GM19328 (cell line): ENCODE data around the gene S100B.
"Not testable (repeated sequence)": the region's sequence is repeated elsewhere in the genome, so short reads cannot be mapped to it uniquely, and the experiment has no call there.

Experiments
- ATAC-seq: cut with Tn5 transposase; IDR thresholded peaks from one replicate; pipeline ENCODE4 v1.9.1; 2021; ENCODE audit warnings: mild to moderate bottlenecking, moderate library complexity; ENCODE audit not compliant: unreplicated experiment

Gene S100B

DNA sequence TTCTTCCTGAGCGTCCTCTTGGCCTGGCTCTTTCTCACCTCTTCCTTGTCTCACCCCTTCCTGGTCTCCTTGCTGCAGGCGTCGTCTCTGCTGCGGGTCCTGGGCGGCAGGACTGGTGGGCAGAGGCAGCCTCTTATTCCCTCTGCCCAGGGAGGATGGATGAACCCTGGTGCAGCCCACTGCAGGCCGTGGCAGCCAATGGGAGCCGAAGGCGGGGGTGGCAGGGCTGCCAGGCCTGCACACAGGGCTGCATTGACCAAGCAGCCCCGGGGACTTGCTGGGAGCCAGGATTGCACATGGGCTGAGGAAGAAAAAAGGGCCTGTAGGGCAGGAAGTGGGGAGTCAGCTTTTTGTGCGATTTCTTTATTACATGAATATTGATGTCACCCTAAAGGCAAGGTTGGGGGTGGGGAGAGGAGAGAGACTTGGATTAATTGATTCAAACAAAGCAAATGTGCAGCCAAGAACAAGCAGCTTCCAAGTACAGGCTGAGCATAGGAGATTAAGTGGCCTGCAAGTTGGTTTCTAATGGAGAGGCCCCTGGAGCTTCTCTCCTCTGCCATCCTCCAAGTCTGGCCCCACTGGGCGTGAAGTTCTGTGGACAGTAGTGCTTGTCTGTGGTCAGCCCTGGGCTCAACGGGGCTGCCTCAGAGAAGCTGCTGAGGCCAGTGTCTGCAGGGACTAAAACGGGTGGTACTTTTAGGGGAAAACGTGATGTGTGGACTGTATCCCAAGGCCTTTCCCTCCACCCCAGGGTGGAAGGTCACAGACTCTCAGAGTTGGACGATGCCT, at the start of gene S100B:
S100B (minus strand) TSS at position 108 of the 792 bp plus-strand sequence. CDS start 2,667 bp downstream, outside the sequence.
- ATAC-seq = no peak

DNA sequence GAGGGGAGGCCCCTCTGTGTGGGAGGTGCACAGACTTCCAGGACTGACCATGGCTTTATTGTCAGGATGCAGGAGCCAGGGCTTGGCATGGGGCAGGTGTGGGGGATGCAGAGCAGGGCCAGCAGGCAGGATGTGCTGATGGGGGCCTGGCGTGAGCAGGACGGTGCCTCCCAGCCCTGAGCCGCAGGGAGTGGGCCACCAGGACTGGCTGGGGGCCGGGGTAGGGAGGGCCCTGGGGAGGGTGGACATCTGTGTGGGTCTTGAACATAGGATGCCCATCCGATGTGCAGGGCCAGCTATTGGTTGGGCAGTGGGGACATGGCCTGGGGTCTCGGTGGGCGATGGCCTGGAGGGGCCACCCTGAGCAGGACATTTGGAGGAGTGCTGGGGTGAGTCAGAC, 46.2 kb upstream of the S100B start:
- ATAC-seq = no peak

DNA sequence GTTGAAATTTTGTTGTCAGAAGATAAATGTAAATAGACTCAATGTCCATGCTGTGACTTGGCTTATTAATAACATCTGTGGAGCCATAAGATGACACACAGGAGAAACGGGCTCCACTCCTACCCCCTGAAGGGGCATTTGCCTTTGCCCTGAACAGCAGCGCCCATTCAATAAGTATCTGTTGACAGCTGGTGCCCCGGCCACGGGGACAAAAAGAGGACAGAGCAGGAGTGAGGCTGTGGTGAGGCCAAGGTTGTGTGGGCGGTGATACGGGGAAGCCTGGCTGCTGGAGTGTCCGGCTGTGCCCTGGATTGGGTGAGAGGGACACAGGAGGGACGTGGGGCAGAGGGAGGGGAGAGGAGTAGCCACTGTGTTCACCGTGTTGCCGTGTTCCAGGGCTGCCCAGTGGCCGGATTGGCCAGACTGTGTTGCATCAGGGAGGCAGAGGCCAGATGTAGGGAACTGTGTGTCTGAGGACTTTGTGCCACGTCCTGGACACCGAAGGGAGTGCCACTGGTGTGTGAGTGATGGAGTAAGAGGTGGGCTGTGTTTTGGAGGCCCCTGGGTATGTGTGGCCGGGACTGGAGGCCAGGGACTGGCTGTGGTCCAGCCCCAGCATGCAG, 45.7 kb upstream of the S100B start:
- ATAC-seq = no peak

DNA sequence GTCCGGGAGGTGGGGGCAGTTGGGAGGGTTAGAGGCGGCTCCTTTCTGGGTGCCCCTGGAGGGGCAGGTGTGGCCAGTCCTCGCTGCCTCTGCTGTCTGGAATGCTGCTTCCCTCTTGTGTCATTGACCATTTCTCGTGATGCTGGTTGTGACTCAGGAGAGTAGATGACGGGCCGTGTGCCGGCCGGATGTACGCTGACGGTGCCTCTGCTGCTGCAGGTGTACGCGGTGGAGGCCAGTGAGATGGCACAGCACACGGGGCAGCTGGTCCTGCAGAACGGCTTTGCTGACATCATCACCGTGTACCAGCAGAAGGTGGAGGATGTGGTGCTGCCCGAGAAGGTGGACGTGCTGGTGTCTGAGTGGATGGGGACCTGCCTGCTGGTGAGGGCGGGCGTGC, 44.5 kb upstream of the S100B start:
- ATAC-seq = no peak

DNA sequence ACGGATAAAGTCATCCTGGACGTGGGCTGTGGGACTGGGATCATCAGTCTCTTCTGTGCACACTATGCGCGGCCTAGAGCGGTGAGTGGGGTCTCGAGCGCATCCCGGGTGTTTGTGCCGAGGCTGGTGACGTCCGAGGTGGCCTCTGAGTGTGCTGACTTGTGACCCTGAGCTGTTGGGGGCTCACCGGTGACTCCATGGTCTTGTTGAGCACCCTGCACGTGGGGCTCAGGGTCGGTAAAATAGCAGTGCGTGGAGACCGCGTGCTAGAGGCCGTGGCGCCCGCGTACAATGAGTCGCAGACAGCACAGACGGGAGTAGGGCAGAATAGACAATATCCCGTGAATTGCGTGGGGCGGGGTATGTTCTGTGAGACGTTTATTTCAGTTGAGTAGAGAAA, 43.7 kb upstream of the S100B start:
- no peak for ATAC-seq

DNA sequence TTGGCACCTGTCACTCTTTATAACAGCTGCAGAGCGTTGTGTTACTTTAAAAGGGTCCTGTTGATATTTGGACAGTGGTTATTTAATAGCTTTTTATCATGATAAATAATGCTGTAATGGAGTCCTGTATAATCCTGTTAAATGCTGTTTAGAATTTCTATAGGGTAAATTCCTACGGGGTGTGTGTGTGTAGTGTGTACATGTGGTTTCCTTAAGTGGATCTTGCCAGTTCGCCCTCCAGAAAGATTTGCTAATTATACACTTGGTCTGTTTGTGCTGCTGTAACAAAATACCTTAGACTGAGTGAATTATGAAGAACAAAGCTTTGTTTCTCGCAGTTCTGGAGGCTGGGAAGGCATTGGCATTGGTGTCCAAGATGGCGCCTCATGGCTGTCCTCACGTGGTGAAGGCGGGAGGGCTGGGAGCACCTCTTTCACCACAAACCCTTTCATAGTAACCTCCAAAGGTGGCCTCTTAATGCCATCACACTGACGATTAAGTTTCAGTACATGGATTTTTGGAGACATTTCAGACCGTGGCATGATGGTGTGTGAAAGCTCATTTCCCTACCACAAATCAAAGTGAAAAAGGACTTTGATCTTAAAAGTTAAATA, 41.8 kb upstream of the S100B start:
- no peak for ATAC-seq

DNA sequence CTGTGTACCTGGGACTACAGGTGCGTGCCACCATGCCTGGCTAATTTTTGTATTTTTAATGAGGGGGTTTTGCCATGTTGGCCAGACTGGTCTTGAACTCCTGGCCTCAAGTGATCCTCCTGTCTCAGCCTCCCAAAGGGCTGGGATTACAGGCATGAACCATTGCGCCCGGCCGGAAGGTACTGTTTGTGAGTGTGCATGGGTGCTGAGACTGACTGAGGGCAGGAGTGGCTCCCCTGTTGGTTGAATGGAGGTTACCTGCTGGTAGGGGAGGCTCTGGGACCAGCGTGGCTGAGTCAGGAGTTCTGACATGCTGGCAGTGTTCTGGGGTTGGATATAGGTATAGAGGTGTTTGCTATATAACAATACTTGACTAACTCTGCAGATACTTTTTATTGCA, 41.0 kb upstream of the S100B start:
- no peak for ATAC-seq

DNA sequence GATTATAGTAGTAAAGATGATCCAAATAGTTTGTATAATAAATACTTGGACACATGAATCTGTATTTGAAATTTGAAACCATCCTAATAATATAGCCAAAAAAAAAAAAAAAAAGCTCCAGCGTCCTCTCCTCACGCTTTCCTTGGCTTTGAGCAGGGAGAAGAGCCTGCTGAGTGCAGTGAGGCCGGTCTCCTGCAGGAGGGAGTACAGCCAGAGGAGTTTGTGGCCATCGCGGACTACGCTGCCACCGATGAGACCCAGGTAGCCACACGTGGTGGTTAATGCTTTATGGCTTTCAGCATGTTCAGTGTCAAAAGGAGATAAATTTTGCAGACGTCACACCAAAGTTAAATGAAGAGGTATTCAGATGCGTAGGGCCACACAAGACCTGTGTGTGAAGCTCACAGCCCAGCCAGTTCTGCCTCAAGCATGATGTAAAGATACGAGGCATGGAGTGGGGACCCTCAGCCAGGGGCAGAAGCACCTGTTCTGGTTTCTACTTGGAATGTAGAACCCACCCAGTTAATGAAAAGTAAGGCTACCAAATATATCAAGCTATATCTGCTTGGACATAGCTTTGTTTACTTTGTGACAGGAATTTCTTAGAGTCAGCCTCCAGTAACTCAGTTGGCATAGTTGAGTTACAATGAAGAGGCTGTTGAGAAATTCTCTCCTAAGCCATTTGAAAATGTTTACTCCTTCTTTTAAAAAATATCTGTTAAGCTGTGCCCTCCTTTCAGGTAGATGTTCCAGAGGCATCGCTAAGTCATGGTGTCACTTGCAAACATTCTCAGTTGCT, 38.7 kb upstream of the S100B start:
- no peak for ATAC-seq

DNA sequence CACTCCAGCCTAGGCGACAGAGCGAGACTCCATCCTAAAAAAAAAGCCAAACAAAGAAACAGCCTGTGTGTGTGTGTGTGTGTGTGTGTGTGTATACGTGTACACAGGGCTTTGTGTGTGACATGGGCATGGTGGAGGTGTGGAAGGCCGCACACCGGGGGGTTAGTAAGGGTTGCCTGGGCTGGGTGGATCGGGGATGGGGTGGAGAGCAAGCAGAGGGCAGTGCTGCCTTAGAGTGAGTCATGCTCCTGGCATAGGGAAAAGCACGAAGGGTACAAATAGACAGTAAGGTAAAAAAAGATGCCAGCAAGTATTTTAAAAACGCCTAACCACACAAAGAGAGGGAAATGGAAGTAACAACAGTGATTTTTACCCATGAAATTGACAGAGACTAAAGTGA, 36.8 kb upstream of the S100B start:
- no peak for ATAC-seq

DNA sequence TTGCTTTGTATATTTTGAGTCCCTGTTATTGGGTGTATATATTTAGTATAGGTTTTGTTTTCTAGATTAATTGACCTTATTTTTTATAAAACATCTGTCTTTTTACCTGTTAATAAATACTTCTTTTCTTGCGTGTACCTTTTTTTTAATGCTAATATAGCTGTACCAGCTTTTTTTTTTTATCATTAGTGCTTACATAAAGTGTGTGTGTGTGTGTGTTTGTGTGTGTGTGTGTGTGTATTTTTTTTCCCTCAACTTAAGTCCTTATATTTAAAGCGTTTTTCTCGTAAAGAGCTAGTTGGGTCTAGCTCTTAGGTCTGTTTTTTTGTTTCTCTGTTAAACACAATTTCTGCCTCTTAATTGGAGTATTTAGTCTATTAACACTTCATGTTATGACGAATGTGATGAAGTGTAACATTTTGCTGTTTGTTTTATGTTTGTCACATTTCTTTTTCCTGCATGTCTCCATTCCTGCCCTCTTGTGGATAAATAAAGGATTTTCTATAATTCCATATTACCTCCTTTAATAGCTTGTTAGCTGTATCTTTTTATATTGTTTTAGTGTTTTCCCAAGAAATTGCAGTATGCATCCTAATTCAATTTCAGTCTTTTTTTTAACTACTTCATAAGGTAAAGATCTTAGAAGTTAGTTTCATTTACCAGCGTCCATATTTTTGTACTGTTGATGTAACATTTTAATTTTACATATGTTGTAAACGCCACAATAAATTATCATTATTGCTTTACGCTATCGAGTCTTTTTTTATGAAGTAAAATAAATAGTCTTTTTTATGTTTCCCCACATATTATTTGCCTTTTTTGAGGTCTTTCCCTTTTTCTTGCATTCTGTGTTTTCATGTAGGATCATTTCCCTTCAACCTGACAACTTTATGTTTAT, 34.9 kb upstream of the S100B start:
- ATAC-seq = no peak

DNA sequence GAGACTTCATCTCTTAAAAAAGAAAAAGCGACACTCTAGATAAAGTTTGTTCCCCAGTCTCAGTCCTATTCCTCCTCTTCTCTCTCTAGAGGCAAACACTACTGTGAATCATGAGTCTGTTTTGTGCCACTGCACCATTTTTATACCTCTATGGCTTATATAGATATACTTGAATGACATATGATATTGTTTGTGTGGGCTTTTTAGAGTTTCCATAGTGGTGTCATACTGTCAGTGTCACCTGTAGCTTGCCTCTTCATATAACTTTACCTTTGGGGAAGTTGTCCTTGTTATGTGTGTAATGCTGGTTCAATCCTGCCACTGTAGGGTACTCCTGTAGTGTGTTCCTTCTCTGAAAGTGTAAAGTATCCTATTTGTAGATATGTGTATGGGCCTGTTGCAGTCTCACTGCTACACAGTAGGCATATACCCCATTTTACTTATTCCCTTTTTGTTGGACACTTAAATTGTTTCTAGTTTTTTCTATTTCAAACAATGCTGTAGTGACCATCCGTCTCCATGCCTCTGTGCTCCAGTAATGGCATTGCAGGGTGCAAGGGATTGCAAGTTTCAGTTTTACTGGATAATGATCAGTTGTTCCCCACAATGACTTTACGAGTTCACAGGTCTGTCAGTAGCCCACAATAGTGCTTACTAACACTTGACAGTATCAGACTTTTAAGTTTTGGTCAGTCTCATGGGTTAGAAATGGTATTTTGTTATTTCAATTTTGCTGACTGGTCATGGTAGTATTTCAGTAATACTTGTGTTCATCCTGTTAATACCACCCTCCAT, 33.3 kb upstream of the S100B start:
- ATAC-seq = no peak

DNA sequence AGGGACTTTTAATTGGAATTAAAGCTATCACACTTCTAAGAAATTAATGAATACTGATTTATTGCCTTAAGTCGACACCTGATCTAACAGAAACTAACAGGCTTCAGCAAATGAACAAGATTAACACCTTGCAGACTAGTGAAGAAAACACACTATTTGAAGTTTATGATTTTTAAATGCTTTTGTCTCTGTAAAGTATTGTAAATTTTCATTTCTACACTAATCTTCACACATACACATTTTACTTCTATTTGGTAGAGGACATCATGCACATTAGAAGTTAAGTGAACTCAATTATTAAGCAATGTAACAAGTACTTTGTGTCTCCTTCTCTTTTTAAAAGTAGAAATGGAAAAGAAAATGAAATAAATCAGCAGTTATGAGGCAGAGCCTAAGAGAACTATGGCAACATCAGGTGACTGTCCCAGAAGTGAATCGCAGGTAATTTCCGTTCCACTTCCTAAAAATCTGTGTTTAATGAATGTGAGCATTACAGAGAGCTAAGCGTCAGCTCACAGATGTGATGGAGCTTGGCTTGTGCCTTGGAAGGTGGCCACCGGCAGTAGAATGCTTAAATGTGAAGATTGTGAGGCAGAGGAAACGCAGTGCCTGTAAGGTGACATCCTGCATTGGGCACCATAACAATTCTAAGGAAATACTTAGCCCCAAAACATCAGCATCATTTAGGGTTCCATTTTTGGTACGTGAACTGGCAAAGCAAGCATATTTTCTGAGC, 31.8 kb upstream of the S100B start:
- no peak for ATAC-seq

DNA sequence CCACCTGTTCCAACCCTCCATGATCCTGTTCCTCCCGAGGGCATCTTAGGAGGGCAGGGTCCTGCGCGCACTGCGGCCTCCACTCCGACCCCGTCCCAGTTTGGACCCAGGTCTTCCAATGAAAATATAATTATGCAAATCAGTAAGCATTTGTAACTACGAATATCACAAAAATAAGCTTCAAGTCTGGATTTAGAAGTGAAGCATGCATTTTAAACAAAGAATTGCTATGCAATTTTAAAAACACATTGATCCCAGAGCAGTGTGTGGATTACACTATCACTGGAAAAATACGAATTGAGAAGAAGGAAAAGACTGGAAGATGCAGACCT, 31.3 kb upstream of the S100B start:
- no peak for ATAC-seq

DNA sequence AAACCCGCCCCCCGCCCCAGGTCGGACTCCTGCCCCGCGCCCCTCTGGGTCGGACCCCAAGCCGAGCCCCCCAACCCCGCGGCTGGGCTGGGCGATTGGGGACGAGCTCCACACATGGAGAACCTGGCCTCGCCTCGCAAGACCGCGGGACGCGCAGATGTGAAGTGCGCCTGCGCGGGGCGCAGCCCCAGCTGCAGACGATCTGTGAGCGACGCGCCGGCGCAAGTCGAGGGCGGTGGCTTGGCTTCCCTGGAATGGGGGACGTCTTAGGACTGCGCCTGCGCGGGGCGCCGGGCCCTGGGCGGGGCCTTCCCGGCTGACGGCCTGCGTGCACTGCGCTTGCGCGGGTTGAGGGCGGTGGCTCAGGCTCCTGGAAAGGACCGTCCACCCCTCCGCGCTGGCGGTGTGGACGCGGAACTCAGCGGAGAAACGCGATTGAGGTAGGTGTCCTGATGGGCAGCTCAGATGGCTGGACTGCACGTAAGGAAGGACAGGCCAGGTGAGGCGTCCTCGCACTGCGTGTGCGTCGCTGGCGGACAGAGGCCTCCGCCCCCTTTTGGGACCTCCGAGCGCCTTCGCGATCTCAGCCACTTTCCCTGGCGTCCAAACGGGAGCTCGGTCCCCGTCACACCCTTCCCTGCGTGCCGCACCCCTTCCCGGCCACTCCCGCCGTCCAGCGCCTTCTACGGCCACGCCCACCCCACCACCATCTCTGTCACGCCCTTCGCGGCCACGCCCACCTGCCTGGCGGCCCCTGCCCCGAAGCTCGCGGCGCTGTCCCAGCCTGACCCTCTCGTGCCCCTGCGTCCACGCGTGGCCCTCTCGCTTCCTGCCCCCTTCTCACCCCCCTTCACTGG, 30.7 kb upstream of the S100B start, which contains the start of gene PRMT2:
PRMT2 (plus strand) TSS at position 351 of the 857 bp plus-strand sequence. CDS start 1,278 bp downstream, outside the sequence.
- peak; percentile 91 for ATAC-seq

DNA sequence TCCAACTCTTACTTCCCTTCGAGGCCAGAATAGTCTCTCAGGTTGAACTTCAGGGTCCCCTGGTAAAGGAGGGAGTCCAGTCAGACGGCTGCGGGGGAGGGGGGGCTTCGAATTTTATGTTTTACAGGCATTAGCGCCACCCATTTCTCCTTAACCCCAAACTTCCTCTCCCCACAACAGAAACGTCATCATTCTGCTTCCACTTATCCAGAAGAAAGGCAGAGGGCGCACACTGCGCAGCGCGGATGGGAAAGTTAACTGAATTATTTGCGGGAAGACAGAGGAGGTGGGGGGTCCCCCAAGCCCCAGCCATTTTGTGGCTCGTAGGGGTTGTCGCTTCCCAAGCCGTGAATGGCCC, 30.1 kb upstream of the S100B start:
- no peak for ATAC-seq

DNA sequence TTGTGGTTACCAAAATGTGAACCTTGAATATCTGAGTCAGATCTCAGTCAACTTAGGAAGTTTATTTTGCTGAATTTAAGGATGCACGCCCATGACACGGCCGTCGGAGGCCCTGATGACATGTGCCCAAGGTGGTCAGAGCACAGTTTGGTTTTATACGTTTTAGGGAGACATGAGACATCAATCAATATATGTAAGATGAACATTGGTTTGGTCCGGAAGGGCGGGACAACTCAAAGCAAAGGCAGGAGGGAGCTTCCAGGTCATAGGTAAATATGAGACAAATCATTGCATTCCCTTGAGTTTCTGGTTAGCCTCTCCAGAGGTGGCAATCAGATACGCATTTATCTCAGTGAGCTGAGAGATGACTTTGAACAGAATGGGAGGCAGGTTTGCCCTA, 29.5 kb upstream of the S100B start:
- no peak for ATAC-seq

DNA sequence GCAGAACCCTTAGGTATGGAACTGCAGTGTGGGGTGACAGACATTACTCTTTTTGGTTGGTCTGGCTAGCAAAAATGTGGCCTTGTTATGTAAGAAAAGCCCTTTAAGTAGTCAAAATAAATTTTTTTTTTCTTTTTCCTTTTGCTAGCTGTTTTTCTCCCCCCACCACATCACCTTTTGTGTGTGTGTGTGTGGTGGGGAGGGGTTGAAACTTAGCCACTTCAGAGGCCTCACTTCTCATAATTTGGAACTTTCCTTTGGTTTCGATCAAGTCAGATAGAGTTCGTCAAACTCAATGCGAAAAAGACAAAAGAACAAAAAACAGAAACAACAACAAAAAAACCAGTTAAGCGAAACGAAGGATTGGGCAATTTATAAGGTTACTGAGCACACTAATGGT, 28.7 kb upstream of the S100B start:
- ATAC-seq = no peak

DNA sequence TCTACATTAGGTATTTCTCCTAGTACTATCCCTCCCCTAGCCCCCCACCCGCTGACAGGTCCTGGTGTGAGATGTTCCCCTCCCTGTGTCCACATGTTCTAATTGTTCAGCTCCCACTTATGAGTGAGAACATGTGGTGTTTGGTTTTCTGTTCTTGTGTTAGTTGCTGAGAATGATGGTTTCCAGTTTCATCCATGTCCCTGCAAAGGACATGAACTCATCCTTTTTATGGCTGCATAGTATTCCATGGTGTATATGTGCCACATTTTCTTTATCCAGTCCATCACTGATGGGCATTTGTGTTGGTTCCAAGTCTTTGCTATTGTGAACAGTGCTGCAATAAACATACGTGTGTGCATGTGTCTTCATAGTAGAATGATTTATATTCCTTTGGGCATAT, 26.0 kb upstream of the S100B start:
- not testable (repeated sequence) for ATAC-seq
